SHP77 treated with DMSO at 0.1 percent for 48 hours (cell line): ENCODE data around the gene C2orf80.
"Not testable (repeated sequence)": the region's sequence is repeated elsewhere in the genome, so short reads cannot be mapped to it uniquely, and the experiment has no call there.

ENCODE experiments used
- DNase-seq: peaks from one replicate; lab custom pipeline; 2025; lab: John Stamatoyannopoulos, UW

C2orf80 gene

DNA sequence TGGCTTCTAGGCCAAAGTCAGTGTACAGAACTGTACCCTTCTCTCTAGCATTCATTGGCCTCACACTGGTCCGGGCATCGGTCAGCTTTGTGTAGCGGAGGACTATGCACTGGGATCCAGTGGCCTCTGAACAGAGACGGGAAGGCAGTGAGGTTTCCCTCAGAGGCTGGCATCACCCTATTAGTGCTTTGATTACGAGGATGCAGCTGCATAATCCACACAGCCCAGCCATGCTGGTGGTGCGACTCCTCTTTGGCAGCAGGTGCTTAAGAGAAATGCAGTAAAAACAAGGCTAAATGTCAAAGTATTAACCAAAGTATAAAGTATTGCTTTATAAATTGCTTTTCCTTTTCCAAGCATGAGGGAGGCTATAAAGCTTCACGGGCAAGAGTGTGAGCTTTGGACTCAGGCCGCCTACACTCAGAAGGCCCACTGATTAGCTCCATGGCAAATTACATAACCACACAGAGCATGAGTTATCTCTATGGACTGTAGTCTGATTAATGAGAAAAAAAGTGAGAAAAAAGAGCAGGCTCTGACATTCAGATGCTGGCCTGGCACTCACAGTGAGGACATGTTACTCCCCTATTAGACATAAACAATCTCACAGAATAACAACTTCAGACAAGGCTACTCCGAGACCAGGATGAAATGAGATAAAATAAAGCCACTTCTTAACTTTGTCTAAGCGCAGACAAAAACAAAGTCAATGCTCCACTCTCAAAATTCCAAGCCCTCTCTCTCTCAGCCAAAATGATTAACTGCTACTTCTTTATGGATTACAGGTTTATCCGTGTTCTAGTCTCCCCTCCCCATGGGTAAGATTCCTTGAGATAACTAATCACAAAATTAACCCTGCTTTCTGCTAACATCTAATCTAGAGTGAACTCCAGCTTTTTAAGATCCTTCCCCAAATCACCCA, 53.8 kb downstream of the C2orf80 start:
- DNase-seq: no peak

DNA sequence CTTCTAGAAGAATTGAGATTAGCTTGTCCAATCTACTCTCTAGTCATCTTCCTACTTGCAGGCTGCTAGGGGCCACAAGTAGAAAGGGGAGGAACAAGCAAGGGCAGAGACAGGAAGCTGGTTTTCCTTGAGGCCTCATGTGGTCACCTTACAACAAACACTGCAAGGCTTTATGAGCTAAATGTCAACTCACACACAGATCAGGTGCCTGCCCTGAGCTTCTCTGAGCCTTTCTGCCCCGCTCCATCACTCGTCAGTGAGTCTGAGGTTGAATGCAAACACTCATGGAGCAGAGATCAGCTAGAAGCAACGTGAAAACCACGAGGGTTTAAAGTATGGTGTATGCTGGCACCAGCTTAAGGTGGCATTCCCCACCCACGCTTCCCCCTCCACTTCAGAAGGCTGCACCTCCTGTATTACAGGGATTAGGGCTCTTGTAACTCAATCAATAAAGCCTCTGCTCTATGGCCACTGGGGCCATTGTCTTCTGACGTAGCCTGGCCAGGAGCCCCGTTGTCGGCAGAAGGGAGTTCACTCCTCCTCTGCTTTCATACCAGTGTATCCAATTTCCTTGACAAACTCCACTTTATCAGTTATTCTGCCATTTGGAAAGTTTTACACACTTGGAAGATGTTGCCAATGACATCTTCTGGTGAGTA, 54.8 kb downstream of the C2orf80 start:
- no peak for DNase-seq

DNA sequence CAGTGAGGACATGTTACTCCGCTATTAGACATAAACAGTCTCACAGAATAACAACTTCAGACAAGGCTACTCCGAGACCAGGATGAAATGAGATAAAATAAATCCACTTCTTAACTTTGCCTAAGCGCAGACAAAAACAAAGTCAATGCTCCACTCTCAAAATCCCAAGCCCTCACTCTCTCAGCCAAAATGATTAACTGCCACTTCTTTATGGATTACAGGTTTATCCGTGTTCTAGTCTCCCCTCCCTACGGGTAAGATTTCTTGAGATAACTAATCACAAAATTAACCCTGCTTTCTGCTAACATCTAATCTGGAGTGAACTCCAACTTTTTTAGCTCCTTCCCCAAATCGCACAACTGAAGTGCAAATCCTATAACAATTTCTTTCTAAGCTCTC, 59.1 kb downstream of the C2orf80 start:
- no peak for DNase-seq

DNA sequence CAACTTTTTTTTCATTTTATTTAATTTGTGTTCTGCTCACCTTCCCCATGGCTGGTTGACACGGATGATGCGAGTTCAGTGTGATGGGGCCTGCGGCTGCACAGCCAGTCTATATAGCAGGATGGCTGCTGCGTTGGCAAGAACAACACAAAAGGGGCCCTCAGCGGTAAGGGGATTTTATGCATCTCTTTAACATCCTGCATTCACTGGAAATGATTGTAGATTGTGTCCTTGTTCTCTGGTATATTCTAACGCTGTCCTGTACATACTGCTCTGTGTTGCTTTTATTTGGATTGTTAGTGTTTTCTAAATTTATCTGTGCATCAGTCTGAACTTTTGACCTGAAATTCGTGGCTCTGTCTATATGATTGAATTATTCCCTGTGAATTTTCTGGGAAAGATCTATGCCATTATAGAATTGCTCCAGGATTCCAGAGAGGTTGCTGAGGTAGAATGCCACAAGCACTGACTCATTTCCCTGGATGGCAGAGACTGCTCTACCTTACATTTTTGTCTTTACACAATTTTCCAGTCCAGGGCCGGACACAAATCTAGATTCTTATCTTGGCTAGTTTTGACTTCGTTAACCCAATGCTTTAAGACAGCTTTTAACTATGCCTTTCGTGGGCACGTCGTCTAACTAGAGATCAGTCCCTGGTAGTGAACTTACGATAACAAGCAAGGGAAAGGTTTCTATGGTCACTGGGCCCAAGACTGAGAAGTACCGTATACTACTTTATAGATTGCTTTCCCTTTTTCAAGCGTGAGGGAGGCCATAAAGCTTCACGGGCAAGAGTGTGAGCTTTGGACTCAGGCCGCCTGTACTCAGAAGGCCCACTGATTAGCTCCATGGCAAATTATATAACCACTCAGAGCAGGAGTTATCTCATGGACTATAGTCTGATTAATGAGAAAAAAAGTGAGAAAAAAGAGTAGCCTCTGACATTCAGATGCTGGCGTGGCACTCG, 59.8 kb downstream of the C2orf80 start, which contains the start of gene CRYGC:
TSS of gene CRYGC (minus strand) at position 85 of the 968 bp plus-strand sequence. CDS start at position 49, 36 bp downstream.
- DNase-seq: no peak

DNA sequence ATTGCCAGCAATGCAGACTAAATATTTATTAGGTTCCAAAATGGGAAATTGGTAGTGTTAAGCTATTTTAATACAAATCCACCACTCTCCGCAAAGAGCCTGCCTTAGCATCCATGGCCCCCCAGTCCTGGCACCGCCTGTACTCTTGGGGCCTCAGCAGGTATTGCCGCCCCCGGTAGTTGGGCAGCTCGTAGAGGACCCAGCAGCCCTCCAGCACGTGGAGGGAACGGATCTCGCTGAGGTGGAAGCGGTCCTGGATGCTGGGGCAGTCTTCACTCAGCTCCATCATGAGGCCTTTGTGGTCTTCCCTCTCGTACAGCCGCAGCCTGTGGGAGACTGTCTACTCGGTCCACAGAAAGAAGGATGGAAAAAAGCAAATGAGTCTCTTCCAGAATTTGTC, 61.7 kb downstream of the C2orf80 start:
- DNase-seq: no peak

DNA sequence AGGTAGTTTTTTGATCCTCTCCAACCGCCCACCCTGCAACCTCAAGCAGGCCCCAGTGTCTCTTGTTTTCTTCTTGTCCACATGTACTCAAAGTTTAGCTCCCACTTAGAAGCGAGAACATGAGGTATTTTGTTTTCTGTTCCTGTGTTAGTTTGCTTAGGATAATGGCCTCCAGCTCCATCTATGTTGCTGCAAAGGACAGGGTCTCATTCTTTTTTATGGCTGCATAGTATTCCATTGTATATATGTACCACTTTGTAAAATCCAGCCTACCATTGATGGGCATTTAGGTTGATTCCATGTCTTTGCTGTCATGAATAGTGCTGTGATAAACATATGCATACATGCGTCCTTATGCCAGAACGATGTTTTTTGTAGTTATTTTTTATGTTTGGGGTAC, 62.7 kb downstream of the C2orf80 start:
- no peak for DNase-seq

DNA sequence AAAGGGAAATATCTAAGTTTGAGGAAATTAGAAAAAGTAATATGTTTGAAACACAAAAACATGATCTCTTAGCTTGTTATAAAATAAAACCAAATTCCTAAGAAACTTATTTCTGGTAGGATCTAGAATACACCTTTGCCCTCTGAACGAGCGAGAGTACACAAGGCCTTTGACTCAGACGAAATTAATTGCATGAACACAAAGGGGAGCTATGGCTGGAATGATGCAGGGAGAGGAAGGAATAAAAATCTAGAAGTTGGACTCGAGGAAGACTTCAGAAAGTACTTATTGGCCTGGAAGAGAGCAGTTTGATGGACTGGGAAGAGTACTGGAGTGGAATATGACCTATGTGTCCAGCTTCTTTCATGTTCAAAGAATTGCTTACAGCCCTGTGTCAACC, 64.6 kb downstream of the C2orf80 start:
- no peak for DNase-seq

DNA sequence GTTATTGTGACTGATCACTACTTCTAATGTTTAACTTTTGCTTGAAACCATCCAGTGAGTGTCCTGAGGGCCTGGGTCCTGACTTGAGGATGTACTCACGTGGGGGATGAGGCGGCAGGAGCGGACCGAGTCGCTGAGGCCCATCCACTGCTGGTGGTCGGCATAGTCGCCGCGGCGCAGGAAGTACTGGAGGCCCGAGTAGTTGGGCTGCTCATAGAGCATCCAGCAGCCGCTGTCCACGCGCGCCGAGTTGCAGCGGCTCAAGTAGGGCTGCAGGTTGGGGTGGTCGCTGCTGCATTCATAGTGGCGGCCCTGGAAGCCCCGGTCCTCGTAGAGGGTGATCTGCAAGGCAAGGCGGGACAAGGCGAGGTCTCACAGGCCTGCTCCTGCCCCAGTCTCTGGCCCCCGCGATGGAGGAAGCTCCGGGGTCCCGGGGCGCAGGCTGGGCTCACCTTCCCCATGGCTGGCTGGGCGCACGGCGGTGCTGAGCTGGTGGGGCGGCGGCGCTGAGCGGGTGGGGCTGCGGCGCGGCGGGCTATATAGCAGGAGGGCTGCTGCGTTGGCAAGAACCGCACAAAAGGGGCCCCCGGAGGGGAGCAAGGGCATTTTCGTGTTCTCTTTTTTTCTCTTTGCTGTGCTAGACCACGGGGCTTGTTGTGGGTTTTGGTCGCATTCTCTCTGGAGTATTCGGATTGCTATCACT, 65.7 kb downstream of the C2orf80 start, which contains the start of gene CRYGD:
TSS of gene CRYGD (minus strand) at position 512 of the 703 bp plus-strand sequence. CDS start at position 461, 51 bp downstream.
- DNase-seq: not testable (repeated sequence)

DNA sequence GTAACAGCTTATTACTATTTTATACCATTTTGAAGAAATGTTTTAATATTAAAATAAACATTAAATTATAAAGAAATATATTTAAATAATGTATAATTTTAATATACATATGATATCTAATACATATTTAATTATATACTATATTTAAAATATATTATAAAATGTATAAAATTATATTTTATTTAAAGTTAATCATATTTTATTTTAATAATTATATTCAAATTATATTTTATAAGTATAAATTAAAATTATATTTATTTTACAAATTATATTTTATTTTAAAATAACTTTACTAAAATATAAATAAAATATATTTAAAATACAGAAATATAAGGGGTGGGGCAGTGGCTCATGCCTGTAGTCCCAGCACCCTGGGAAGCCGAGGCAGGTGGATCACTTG, 67.6 kb downstream of the C2orf80 start:
- DNase-seq: no peak

DNA sequence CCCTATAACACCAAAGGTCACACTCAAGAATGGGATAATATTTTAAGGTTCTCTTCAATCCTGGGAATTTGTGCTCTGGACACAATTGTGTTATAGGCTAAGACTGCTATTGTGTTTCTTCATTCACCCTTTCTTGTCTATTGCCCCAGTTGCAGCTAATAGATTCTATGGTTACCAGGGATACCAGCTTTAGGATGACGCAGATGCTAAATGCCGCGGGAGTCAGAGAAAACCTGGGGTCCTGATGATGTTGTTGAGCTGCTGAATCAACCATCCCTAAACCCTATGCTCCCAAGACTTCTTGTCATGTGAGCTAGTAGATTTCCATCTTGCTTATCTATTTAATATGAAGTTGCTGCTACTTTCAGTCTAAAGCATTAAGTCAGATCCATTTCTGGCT, 70.9 kb downstream of the C2orf80 start:
- DNase-seq: no peak

DNA sequence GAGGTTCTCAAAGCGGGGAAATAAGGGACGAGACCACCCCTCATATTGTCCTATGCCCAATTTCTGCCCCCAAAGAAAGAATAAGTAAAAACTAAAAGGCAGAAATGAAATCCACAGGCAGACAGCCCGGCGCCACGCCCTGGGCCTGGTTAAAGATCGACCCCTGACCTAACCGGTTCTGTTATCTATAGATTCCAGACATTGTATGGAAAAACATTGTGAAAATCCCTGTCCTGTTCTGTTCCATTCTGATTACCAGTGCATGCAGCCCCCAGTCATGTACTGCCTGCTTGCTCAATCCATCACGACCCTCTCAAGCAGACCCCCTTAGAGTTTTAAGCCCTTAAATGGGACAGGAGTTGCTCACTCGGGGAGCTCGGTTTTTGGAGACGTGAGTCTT, 72.4 kb downstream of the C2orf80 start:
- DNase-seq: not testable (repeated sequence)
